GM21390 (cell line): Measurements from ENCODE around the gene PIK3C2G.

ENCODE experiments used
- ATAC-seq: cut with Tn5 transposase; IDR thresholded peaks from one replicate; pipeline ENCODE4 v1.9.1; 2021; ENCODE audit not compliant: unreplicated experiment

The PIK3C2G gene

DNA sequence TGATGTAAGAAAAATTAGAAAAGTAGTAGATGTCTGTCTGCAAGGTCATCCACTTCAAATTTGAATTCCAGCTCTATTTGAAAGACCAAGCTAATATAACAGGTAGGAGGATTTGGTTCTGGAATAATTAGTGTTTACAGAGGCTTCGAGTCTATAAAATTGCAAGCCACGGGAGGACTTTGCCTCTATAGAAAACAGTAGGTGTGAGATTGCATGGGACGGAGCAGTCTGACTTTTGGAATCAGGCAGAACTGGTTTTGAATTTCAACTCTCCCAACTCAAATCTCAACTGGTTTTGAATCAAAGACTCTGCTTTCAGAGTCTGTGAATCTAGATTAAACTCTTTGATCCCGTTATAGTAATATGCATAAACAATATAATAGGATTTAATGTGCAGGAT is 82.4 kb downstream of the PIK3C2G start:
- no peak for ATAC-seq

DNA sequence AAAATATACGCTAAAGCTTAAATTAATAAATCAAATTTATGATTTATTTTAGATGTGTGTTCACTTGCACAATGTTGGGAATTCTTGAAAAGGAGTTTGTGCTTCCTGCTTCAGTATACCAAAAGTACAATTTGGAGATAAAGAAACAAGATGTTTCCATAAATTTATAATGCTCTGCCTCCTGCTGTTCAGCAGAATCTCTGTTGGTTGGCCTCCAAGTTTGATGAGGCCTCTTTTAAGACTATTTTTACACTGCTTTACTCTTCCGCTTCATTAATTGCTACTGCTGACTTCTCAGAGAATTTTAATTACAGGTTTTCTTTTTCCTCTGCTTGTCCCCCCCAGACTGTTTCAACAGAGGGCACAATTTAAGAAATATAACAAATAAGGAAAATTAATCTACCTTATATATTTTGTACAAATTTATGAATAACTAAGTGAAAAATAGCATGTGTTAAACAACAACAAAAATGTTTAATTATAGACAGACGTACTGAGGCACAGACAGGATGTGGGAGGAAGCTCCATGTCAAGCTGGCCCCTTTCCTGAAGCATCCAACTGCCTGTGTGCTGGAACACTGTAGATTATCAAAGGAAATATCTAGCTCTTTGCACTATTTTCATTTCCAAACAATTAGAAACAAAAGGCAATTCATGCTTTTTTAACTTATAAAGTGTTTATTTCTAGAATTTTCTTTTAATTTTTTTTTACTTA is 83.9 kb downstream of the PIK3C2G start:
- no peak for ATAC-seq

DNA sequence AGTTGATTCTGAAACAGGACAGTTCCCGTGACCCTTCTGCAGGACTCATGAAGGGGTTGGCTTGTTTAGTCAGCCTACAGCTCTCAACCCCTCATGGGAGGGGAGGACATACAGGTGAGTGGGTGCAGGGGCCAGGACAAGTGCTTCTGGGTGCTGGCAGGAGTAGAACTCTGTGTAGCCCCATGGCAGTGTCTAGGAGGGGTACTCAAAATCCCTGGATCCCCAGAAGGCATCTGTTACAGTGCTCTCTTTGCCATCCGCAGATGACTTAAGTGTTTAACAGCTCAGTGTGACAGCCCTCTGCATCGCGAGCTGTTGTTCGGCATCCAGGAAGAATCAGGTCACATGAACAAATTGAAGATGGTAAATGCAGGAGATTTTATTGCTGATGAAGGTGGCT is 91.0 kb downstream of the PIK3C2G start:
- no peak for ATAC-seq

DNA sequence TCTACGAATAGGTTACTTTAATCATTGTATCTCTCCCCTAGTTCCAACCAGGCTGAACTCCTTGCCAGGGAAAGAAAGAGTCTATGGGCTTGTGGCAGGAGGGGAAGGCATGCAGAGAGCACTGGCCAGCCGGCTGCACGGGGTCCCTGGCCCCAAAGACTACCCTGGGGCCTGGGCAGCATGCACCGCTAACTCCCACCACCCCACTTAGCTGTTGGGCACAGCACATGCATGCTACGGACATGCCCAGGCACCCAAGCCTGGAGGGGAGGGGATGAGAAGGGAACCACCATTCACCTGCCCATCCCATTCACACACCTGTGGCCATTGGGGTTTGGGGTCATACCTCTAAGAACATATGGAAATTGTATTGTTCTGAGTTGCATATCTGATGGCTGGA is 94.1 kb downstream of the PIK3C2G start:
- no peak for ATAC-seq

DNA sequence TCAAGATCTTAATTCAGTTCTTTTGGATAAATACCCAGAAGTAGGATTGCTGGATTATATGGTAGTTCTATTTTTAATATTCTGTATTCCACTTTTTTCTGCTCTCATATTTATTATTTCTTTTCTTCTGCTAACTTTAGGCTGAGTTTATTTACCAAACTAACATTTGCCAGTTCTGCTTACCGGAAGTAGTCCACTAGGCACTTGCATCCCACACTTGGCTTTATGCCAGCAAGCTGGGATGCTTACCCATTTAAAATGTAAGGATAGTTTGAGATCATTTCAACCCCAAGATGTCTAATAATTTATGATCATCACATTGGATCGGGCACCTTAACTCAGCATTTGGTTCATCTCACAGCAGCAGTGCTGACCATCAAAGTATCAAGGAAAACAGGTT is 96.8 kb downstream of the PIK3C2G start:
- no peak for ATAC-seq

DNA sequence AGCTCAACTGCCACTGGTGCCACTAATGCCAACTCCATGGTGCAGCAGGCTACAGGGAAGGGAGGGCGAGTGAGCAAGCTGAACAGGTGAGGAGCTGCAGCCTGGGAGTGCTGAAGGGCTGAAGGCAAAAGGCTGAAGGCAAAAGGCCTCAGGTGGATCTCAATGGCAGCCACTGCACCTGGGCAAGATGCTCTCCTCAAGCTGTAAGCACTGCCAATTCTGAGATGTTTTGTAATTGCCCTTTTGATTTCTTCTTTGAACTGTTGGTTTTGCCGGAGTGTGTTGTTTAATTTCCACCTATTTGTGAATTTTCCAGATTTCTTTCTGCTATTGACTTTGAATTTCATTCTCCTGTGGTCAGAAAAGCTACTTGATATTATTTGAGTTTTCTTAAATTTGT is 97.6 kb downstream of the PIK3C2G start:
- ATAC-seq, result no peak

DNA sequence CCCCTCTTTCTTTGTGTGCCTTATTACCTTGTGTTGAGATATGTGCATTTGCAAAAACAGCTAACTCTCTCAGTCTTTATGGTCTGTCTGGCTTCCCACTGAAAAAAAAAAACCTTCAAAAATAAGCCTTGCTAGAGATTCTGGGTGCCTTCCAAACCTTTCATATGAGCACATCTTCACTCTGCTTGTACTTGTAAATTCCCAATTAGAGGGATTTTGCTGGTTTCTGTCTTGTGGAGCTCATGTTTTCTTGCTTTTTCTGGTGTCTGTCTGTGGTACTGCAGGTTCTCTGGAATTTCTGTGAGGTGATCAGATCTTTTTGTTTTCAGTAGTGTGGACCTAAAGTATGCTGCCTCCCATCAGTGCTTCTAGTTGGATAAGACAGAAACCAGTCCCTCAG is 100.1 kb downstream of the PIK3C2G start:
- ATAC-seq, result no peak

DNA sequence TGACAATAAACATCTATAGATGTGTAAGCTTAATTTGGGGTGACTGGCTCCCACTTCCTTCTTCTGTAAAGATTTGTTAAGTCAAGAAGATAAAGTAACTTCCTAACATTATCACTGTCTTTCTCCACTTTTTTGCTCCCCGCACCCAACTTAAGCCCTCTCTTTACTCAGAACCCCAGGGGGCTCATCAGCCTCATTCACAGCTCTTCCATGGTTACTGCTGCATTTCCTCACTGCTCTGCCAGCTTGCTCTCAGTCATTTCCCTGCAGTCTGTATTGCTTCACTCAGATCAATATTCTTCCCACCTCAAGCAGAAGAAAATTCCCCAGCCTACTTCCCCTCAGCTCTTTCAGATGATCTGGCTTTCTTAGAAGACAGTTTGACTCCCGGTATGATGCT is 102.0 kb downstream of the PIK3C2G start:
- ATAC-seq, result no peak

DNA sequence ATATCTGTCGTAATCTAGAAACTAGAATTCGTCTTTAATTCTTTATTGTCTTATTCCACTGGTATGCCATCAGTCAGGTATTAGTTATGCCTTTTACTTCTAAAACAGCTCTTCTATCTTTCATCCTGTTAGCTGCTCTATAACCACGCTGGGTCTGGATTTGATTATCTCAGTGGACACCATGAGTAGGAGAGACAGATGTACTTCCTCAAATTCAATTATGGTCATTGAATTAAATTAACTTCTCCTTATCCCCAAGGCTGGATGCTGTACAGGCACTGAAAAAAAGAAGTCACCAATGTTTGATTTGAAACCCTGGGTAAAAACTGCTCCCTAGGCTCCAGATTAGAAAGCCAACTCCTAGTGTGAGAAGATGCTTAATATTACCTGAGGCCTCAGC is 107.3 kb downstream of the PIK3C2G start:
- no peak for ATAC-seq

DNA sequence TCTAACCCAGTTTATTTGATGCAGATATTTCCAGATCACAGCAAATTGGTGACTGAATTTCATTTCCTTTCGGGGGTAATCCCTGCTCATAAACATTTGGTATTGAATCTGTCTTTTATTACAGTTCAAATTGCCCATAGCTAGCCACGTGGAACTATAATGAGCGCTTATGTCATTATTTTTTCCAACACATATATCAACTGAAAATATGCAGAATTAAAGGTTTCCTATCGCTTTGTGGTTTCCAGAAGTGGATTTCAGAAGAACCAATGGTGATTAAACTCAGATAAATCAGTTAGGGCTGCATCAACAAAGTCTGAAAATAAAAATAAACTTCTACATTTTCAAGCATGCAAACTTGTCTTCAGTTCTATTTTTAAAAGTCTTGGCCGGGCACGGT is 111.9 kb downstream of the PIK3C2G start:
- ATAC-seq, result no peak

DNA sequence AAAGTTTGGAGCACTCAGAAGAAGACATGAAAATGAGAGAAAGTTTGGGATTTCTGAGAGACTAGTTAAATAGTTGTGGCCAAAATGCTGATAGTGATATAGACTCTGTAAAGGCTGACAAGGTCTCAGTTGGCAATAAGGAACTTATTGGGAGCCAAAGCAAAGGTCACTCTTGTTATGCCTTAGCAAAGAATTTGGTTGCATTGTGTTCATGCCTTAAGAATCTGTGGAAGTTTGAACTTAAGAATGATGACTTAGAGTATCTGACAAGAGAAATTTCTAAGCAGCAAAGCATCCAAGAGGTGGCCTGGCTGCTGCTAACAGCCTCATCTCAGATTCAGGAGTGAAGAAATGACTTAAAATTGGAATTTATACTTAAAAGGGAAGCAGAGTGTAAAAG is 113.8 kb downstream of the PIK3C2G start:
- ATAC-seq, result no peak

DNA sequence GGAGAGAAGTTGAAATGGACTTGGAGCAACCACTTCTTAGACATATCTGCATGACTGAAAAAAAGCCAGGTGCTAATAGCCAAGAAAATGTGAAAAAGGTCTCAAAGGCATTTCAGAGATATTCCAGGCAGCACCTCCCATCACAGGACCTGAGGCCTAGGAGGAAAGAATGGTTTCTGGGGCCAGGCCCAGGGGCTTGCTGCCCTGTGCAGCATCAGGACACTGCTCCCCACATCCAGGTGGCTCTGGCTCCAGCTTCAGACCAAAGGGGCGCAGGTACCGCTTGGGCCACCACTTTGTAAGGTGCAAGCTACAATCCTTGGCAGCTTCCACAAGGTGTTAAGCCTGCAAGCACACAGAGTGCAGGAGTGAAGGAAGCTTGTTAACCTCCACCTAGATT is 114.3 kb downstream of the PIK3C2G start:
- ATAC-seq, result no peak

DNA sequence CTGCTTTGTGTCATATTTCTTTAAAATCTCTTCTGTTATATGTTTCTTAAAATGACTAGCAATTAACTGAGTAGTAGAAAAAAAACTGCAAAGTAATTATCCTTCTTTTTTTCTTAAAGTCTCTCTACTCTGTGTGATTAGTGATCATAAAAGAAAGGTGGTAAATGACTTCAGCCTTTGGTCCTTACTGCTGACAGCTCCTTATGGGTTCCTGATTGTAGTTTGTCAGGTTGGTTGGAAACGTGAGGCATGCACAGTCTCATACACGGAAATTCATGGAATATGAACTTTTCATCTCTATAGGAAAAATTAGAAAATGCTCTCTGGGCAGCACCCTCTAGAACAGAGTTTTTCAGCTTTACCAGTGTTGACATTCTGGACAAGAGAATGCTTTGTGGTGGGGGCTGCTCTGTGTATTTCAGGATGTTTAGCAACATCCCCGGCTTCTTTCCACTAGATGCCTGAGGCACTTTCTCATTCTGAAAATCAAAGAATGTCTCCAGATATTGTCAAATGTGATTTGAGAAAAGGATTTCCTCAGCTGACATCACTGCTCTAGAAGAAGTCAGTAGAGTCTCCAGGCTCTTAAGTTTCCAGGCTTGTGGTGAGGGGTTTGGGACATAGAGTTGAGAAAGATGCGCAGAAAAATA is 121.0 kb downstream of the PIK3C2G start:
- no peak for ATAC-seq

DNA sequence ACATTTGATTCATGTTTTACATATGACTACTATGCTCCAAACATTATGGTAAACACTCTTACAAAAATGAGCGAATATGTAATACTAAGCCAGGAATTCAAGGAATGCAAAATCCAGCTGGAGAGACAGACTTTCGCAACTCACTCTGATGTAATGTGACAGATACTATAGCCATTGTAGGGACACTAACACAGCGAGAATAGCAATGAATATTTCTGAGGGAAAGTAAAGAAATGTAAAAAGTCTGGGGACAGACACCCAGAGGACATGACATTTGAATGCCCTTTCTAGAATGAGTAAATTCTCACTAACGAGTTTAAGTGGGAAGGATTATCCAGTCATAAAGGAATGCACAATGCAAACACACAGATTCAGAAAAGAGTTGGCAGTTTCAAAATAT is 121.9 kb downstream of the PIK3C2G start:
- ATAC-seq, result no peak

DNA sequence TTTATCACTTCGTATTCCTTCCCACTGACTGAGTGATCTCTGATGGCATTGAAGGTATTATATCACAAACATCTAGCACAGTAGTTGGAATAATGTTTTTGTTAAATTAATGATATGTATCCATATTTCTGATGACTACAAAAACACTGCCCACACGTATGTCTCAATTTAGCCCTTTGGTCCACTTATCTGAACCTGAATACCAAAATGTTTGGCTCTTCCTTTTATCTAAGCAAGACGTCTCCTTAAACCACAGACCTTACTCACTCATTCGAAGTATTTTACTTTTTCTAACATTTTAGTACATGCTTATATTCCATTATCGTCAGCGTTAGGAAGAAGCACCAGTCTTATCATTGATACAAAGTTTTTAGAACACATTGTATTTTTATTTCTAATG is 126.4 kb downstream of the PIK3C2G start:
- ATAC-seq, result no peak

DNA sequence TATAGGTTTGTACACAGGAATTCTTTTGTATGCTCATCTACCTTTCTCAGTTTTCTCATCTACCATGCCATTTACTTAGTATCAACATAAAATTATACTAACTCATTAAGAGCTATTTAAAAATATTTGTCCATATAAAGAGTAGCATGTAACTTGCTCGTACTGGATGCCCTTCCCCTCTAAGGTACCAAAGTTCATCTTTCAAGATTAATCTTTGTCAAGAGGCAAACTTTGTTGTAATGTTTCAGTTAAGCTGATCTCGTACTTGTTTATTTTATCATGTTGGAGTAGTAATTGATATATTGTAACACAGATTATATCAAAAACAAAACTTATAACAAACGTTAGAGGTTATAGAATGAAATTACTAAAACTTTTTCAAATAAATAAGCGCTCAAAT is 128.5 kb downstream of the PIK3C2G start:
- no peak for ATAC-seq

DNA sequence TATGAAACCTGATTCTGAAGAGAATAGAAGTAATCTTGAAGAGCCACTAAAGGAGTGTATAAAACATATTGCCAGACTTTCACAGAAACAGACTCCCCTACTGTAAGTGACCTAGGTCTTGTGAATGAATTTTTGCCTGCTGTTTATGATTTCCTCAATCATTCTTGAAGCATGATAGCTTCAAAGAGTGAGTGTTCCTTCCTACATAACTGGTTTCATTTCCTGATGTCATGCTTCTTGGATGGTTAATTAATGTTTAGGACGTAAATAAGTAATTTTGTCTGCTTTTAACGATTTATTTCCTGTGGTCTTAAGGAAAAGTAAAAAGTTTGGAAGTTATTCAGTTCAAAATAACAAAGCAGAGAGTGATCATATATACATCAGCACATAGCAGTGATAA is 129.8 kb downstream of the PIK3C2G start:
- no peak for ATAC-seq

DNA sequence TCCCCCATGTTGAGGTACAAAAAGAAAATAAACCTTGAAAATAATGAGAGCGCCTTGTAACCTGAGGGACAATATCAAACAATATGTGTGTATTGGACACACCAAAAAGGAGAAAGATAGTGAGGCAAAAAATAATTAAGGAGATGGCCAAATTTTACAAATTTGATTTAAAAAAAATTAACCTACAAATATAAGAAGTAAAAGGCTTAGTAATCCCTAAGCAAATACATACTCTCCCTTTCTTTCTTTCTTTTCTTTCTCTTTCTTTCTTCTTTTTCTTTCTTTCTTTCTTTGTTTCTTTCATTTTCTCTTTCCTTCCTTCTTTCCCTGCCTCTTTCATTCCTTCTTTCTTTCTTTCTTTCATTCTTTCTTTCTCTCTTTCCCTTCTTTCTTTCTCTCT is 133.4 kb downstream of the PIK3C2G start:
- no peak for ATAC-seq

DNA sequence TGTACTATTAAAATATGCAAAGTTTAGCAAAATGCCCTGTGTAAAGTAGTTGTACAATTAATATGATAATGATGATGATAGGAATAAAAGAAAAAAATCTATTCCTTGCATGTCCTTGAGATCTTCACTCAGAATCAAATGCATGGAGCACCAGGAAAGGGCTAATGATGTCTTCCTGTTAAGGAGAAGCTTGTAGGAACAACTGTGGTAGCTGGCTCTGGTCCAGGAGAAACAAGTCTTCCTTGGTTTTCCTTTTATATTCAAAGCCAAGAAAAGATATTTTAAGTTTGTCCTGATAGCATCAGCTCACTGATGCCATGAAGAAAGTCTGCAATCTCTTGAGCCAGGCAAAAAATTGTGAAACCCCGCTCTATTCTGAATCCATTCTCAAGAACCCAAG is 138.9 kb downstream of the PIK3C2G start:
- no peak for ATAC-seq

DNA sequence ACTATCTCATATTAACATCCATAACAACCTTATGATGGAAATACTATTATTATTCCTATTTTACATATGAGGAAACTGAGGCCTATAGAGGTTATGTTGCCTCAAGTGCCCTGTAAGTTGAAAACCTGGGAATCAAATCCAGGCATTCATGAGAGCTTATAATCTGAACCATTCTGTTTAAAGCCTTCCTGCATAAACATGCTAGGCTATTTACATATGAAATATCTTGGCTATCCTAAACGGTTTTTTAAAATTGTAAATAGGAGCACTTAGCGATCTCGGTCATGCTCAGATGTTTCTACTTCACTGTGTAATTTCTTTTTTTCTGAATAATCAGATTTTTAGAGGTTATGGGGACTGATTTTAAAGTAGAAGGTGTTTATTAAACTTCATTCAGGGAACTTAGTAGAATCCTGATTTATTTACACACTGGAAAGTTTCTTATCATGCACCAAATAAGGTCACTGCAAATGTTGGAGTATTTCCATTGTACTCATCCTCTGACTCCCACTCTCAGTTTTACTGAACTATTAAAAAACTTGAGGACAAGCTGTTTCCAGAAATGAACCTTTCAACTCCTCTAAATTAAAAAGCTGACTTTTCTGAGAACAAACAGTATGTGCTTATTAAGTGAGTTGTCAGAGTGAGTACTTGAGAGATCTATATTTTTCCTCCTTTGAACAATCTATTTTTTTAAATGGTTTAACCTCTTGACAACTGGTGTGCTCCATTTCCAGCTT is 141.7 kb downstream of the PIK3C2G start:
- ATAC-seq, result no peak

DNA sequence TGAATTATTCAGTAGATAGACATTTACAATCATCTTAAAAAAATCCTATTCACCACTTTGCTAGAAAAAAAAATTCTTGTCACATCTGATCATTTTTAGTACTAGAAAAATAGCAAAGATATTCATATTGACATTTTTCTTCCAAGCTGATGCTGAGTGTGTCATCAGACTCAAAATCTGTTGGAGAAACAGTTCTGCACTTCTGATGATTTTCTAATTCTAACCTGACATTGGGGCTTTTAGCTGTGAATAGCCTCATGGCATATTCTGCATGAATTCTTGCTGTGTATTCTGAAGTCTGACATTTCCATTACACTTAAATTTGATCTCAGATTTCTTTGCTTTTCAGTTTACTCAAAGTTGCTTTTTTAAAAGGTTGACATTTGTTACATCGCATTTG is 150.1 kb downstream of the PIK3C2G start:
- ATAC-seq, result no peak

DNA sequence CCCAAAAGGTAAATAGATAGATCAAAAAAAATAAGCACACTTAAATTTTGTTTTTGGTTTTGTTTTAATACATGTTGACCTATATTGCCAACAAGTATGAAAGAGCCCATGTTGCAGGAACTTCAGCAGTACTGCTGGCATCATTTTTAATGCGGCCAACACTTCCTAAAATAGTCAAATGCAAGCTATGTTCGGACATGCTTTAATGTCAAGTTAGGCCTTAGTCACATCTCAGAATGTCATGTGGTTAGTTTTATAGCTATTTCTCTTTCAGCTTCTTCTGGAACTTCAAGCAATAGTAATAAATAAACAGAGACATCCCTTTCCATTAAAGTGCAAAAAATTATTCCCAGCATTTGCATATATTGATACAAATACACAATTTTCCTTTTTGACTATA is 153.4 kb downstream of the PIK3C2G start:
- no peak for ATAC-seq
